ENCODE results near the gene ADAMTS12. TPM values are rescaled to one million over a fixed set of nuclear protein-coding genes. Genes with fewer than 3 reads are reported as not detected.
"Not testable (repeated sequence)": the region's sequence is repeated elsewhere in the genome, so short reads cannot be mapped to it uniquely, and the experiment has no call there.

ADAMTS12 gene
- total RNA-seq, 4 donors from 2014 or later = 0.49 to 3.1 (median 2.5) TPM

GRCh38 chr5:33925278-33925677 is 33.5 kb upstream of the ADAMTS12 start:
- H3K4me3 ChIP-seq = no peak overlapping the region
- DNase-seq (no peak), ATAC-seq (no peak)
- intact Hi-C loops (cut with DNase I; ENCODE audit: low total_unique reads) = no loop called here
- no peaks in the 10 kb centered on the region for H3K27me3 ChIP-seq
- no peak overlapping the region for H3K27ac ChIP-seq
- H3K4me1 ChIP-seq = no peaks in the 10 kb centered on the region
- H3K9me3 ChIP-seq = no peaks in the 10 kb centered on the region
- in situ Hi-C loops (cut with MboI; ENCODE audit: low sequenced_read_pairs in 4 of 4) = loop anchor here in 2 of 4 donors (25.0 kb wide), 1 partner anchor 488 kb away; the partner anchor contains the start of gene TARS1 (in 2 of the 2)
- no peaks in the 10 kb centered on the region for H3K36me3 ChIP-seq
- no peak for TF ChIP-seq CTCF (IDR thresholded peaks at IDR 0.05 in 4 of 5, conservative IDR thresholded peaks at IDR 0.05 in 1 of 5)
- TF ChIP-seq POLR2A (IDR thresholded peaks at IDR 0.05) = no peak

- H3K36me3 ChIP-seq = no peaks in the 10 kb centered on the region
- ATAC-seq = no peak
- TF ChIP-seq POLR2A (IDR thresholded peaks at IDR 0.05) (no peak), CTCF (IDR thresholded peaks at IDR 0.05 in 4 of 5, conservative IDR thresholded peaks at IDR 0.05 in 1 of 5) (no peak)
- no peak overlapping the region for H3K4me3 ChIP-seq
- H3K27me3 ChIP-seq = no peaks in the 10 kb centered on the region
- H3K27ac ChIP-seq = no peak overlapping the region
- no peak for DNase-seq
- intact Hi-C loops (cut with DNase I; ENCODE audit: low total_unique reads) = no loop called here
- H3K9me3 ChIP-seq = no peaks in the 10 kb centered on the region
- in situ Hi-C loops (cut with MboI; ENCODE audit: low sequenced_read_pairs in 4 of 4) = no loop called here
- no peaks in the 10 kb centered on the region for H3K4me1 ChIP-seq
Observed at GRCh38 chr5:33921002-33921401, 29.2 kb upstream of the ADAMTS12 start.

GRCh38 chr5:33914844-33915243 is 23.1 kb upstream of the ADAMTS12 start:
- H3K36me3 ChIP-seq; H3K4me1 ChIP-seq; H3K27ac ChIP-seq; H3K4me3 ChIP-seq; H3K27me3 ChIP-seq; H3K9me3 ChIP-seq; DNase-seq; ATAC-seq; in situ Hi-C loops (cut with MboI; ENCODE audit: low sequenced_read_pairs in 4 of 4); intact Hi-C loops (cut with DNase I; ENCODE audit: low total_unique reads): not testable (repeated sequence)

- DNase-seq; H3K27ac ChIP-seq; in situ Hi-C loops (cut with MboI; ENCODE audit: low sequenced_read_pairs in 4 of 4); ATAC-seq; H3K27me3 ChIP-seq; H3K4me3 ChIP-seq; H3K9me3 ChIP-seq; H3K4me1 ChIP-seq; intact Hi-C loops (cut with DNase I; ENCODE audit: low total_unique reads); H3K36me3 ChIP-seq: not testable (repeated sequence)
Observed at GRCh38 chr5:33906248-33906647, 14.5 kb upstream of the ADAMTS12 start.

GRCh38 chr5:33905381-33905780 is 13.6 kb upstream of the ADAMTS12 start:
- ATAC-seq (no peak), DNase-seq (no peak)
- H3K27ac ChIP-seq = no peak overlapping the region
- no peaks in the 10 kb centered on the region for H3K9me3 ChIP-seq
- in situ Hi-C loops (cut with MboI; ENCODE audit: low sequenced_read_pairs in 4 of 4) (no loop called here), intact Hi-C loops (cut with DNase I; ENCODE audit: low total_unique reads) (no loop called here)
- no peak overlapping the region for H3K4me3 ChIP-seq
- H3K36me3 ChIP-seq = no peaks in the 10 kb centered on the region
- H3K4me1 ChIP-seq = no peaks in the 10 kb centered on the region
- TF ChIP-seq POLR2A (IDR thresholded peaks at IDR 0.05) (no peak), CTCF (IDR thresholded peaks at IDR 0.05 in 4 of 5, conservative IDR thresholded peaks at IDR 0.05 in 1 of 5) (no peak)
- H3K27me3 ChIP-seq = no peaks in the 10 kb centered on the region

- TF ChIP-seq CTCF (IDR thresholded peaks at IDR 0.05 in 4 of 5, conservative IDR thresholded peaks at IDR 0.05 in 1 of 5) (no peak), POLR2A (IDR thresholded peaks at IDR 0.05) (no peak)
- Histone ChIP-seq H3K27ac (no peak overlapping the region), H3K4me1 (no peaks in the 10 kb centered on the region), H3K27me3 (no peaks in the 10 kb centered on the region), H3K36me3 (no peaks in the 10 kb centered on the region), H3K4me3 (no peak overlapping the region), H3K9me3 (no peaks in the 10 kb centered on the region)
- ATAC-seq = no peak
- in situ Hi-C loops (cut with MboI; ENCODE audit: low sequenced_read_pairs in 4 of 4) = no loop called here
- intact Hi-C loops (cut with DNase I; ENCODE audit: low total_unique reads) = no loop called here
- DNase-seq = no peak
Observed at GRCh38 chr5:33903118-33903517, 11.3 kb upstream of the ADAMTS12 start.
